ENCODE results near the gene TMEM151B.

The TMEM151B gene

GRCh38 chr6:44251576-44252524 lies 18.4 kb upstream of the TMEM151B start:
- no peak for DNase-seq (ENCODE audit: low read depth)
- no peak for TF ChIP-seq CTCF (IDR thresholded peaks at IDR 0.05; ENCODE audit: low read depth, low read length, missing control alignments)
- in situ Hi-C loops (cut with HindIII; ENCODE audit: low sequenced_read_pairs) = no loop called here
- H3K4me3 ChIP-seq (ENCODE audit: low read depth, low read length) = no peak overlapping the region

GRCh38 chr6:44253307-44254101 lies 16.7 kb upstream of the TMEM151B start:
- in situ Hi-C loops (cut with HindIII; ENCODE audit: low sequenced_read_pairs) = no loop called here
- no peak for DNase-seq (ENCODE audit: low read depth)

GRCh38 chr6:44254191-44255104 lies 15.8 kb upstream of the TMEM151B start:
- DNase-seq (ENCODE audit: low read depth) = no peak
- in situ Hi-C loops (cut with HindIII; ENCODE audit: low sequenced_read_pairs) = loop anchor here (5.0 kb wide), 1 partner anchor 53 kb away; no protein-coding TSS in a partner anchor
- H3K4me3 ChIP-seq (ENCODE audit: low read depth, low read length) = no peak overlapping the region

More at GRCh38 chr6:44253307-44254101, 16.7 kb upstream of the TMEM151B start:
- H3K4me3 ChIP-seq (ENCODE audit: low read depth, low read length) = no peak overlapping the region
- TF ChIP-seq CTCF (IDR thresholded peaks at IDR 0.05; ENCODE audit: low read depth, low read length, missing control alignments) = peak; percentile 51

GRCh38 chr6:44255105-44255808 lies 15.0 kb upstream of the TMEM151B start:
- in situ Hi-C loops (cut with HindIII; ENCODE audit: low sequenced_read_pairs) = loop anchor here (5.0 kb wide), 1 partner anchor 52 kb away; no protein-coding TSS in a partner anchor
- no peak overlapping the region for H3K4me3 ChIP-seq (ENCODE audit: low read depth, low read length)
- TF ChIP-seq CTCF (IDR thresholded peaks at IDR 0.05; ENCODE audit: low read depth, low read length, missing control alignments) = no peak
- DNase-seq (ENCODE audit: low read depth) = no peak

More at GRCh38 chr6:44254191-44255104, 15.8 kb upstream of the TMEM151B start:
- no peak for TF ChIP-seq CTCF (IDR thresholded peaks at IDR 0.05; ENCODE audit: low read depth, low read length, missing control alignments)

- peak overlapping the region; percentile 94 for H3K4me3 ChIP-seq (ENCODE audit: low read depth, low read length)
These were observed 14.1 kb upstream of the TMEM151B start for GRCh38 chr6:44255871-44256774.

More at GRCh38 chr6:44255871-44256774, 14.1 kb upstream of the TMEM151B start:
- TF ChIP-seq CTCF (IDR thresholded peaks at IDR 0.05; ENCODE audit: low read depth, low read length, missing control alignments) = no peak
- DNase-seq (ENCODE audit: low read depth) = no peak
- in situ Hi-C loops (cut with HindIII; ENCODE audit: low sequenced_read_pairs) = loop anchor here (5.0 kb wide), 1 partner anchor 51 kb away; no protein-coding TSS in a partner anchor
